HepG2 (cell line): ENCODE results near the gene CRIP1. TPM values are rescaled to one million over a fixed set of nuclear protein-coding genes. Genes with fewer than 3 reads are reported as not detected.

Source experiments
- BRCA1 ChIP-seq: sonication (generic); formaldehyde crosslinking; IDR thresholded peaks from 2 replicates; pipeline ENCODE4 v1.4.0; 2020; ENCODE audit warnings: missing genetic modification reagents
- CBFB ChIP-seq: sonication (generic); formaldehyde crosslinking; IDR thresholded peaks from 2 replicates; pipeline ENCODE4 v1.4.0; 2020; ENCODE audit warnings: missing genetic modification reagents
- CREB3 ChIP-seq: sonication (generic); formaldehyde crosslinking; IDR thresholded peaks from 2 replicates; pipeline ENCODE4 v1.5.0; 2020; ENCODE audit warnings: missing genetic modification reagents
- ETV5 ChIP-seq: IDR thresholded peaks from 2 replicates; pipeline ENCODE4 v1.6.1; 2018; ENCODE audit warnings: missing biosample characterization, missing genetic modification reagents, inconsistent platforms, borderline replicate concordance
- FOXA3 ChIP-seq: IDR thresholded peaks from 2 replicates; pipeline ENCODE4 v1.6.1; 2016; ENCODE audit warnings: missing genetic modification reagents, missing compliant biosample characterization
- FOXP1 ChIP-seq, 2 experiments: fragments of 450-650 bp in 1 of 2; IDR thresholded peaks; 2 replicates each; pipeline ENCODE4 v1.6.1; 2017 to 2018; ENCODE audit warnings: antibody characterized with exemption in 1 of 2
- GABPB1 ChIP-seq: IDR thresholded peaks from 2 replicates; pipeline ENCODE4 v1.6.1; 2016; ENCODE audit warnings: mild to moderate bottlenecking, missing genetic modification reagents, moderate library complexity, missing compliant biosample characterization
- GTF3A ChIP-seq: sonication (generic); formaldehyde crosslinking; conservative IDR thresholded peaks from 2 replicates; pipeline ENCODE4 v1.4.0; 2020; ENCODE audit warnings: mild to moderate bottlenecking, missing genetic modification reagents
- HNF4A ChIP-seq: sonication (generic); formaldehyde crosslinking; IDR thresholded peaks from 2 replicates; pipeline ENCODE4 v1.4.0; 2020; ENCODE audit warnings: missing genetic modification reagents
- HNRNPK ChIP-seq: fragments of 200-400 bp; formaldehyde crosslinking; IDR thresholded peaks from 2 replicates; pipeline ENCODE4 v1.6.1; 2018; ENCODE audit warnings: low read length, low read depth, moderate library complexity, mild to moderate bottlenecking; ENCODE audit not compliant: poor library complexity, severe bottlenecking
- MAF1 ChIP-seq: sonication (generic); formaldehyde crosslinking; IDR thresholded peaks from 2 replicates; pipeline ENCODE4 v1.5.0; 2020; ENCODE audit warnings: missing genetic modification reagents, borderline replicate concordance
- MIER2 ChIP-seq: IDR thresholded peaks from 2 replicates; pipeline ENCODE4 v1.6.1; 2016; ENCODE audit warnings: missing biosample characterization, missing genetic modification reagents
- RXRA ChIP-seq: sonication (generic); formaldehyde crosslinking; IDR thresholded peaks from 2 replicates; pipeline ENCODE4 v1.5.1; 2020; ENCODE audit warnings: missing genetic modification reagents
- SCMH1 ChIP-seq: sonication (generic); formaldehyde crosslinking; IDR thresholded peaks from 2 replicates; pipeline ENCODE4 v1.9.0; 2021; ENCODE audit warnings: missing genetic modification reagents, mild to moderate bottlenecking, borderline replicate concordance
- SNAPC5 ChIP-seq: sonication (generic); formaldehyde crosslinking; IDR thresholded peaks from 2 replicates; pipeline ENCODE4 v1.8.1; 2023; ENCODE audit warnings: mild to moderate bottlenecking, missing genetic modification reagents, borderline replicate concordance
- TEAD2 ChIP-seq: sonication (generic); formaldehyde crosslinking; IDR thresholded peaks from 2 replicates; pipeline ENCODE4 v1.9.0; 2021; ENCODE audit warnings: missing genetic modification reagents
- TFDP2 ChIP-seq: sonication (generic); formaldehyde crosslinking; IDR thresholded peaks from 2 replicates; pipeline ENCODE4 v1.4.0; 2020; ENCODE audit warnings: missing genetic modification reagents
- ZFP91 ChIP-seq: sonication (generic); formaldehyde crosslinking; IDR thresholded peaks from 2 replicates; pipeline ENCODE4 v1.9.0; 2022; ENCODE audit warnings: missing genetic modification reagents, mild to moderate bottlenecking, borderline replicate concordance
- ZNF253 ChIP-seq: sonication (generic); formaldehyde crosslinking; IDR thresholded peaks from 2 replicates; pipeline ENCODE4 v1.8.0; 2022; ENCODE audit warnings: mild to moderate bottlenecking, missing genetic modification reagents, borderline replicate concordance
- ZNF549 ChIP-seq: sonication (generic); formaldehyde crosslinking; IDR thresholded peaks from 2 replicates; pipeline ENCODE4 v1.5.0; 2020; ENCODE audit warnings: missing genetic modification reagents
- ZNF615 ChIP-seq: sonication (generic); formaldehyde crosslinking; IDR thresholded peaks from 2 replicates; pipeline ENCODE4 v1.5.0; 2020; ENCODE audit warnings: mild to moderate bottlenecking, missing genetic modification reagents, borderline replicate concordance
- ZNF720 ChIP-seq: sonication (generic); formaldehyde crosslinking; IDR thresholded peaks from 2 replicates; pipeline ENCODE4 v1.4.0; 2020; ENCODE audit warnings: missing genetic modification reagents
- ZNF776 ChIP-seq: sonication (generic); formaldehyde crosslinking; IDR thresholded peaks from 2 replicates; pipeline ENCODE4 v1.4.0; 2020; ENCODE audit warnings: mild to moderate bottlenecking, missing genetic modification reagents
- ZNF777 ChIP-seq: sonication (generic); formaldehyde crosslinking; IDR thresholded peaks from 2 replicates; pipeline ENCODE4 v1.4.0; 2020; ENCODE audit warnings: missing genetic modification reagents
- ZNF800 ChIP-seq: sonication (generic); formaldehyde crosslinking; IDR thresholded peaks from 2 replicates; pipeline ENCODE4 v1.4.0; 2020; ENCODE audit warnings: missing genetic modification reagents
- ZZZ3 ChIP-seq: sonication (generic); formaldehyde crosslinking; IDR thresholded peaks from 2 replicates; pipeline ENCODE4 v1.4.0; 2020; ENCODE audit warnings: missing genetic modification reagents, mild to moderate bottlenecking, borderline replicate concordance
- polyA plus RNA-seq, 8 experiments: library from polyadenylated mRNA; depleted of rRNA in 3 of 8; stranded (reverse) in 7 of 8; unstranded in 1 of 8; fragments of >200 nt; fragmentation: Illumina TruSeq in 4 of 8; extraction: Trizol in 4 of 8; gene quantifications; 2 replicates each; pipeline versions ENCODE4 v1.2.1 to v1.2.3, GENCODE V29; 2011 to 2016; ENCODE audit warnings: low read depth in 4 of 8, missing spikeins in 1 of 8, mixed read lengths in 1 of 8; ENCODE audit not compliant: insufficient read depth in 1 of 8
- total RNA-seq, 5 experiments: library from RNA; depleted of rRNA; stranded (reverse); fragments of >200 nt; fragmentation: Illumina TruSeq; extraction: Trizol; gene quantifications; 2 replicates each; pipeline ENCODE4 v1.2.3, GENCODE V29; 2016; ENCODE audit warnings: low read depth in 1 of 5

CRIP1 gene
- total and polyA plus RNA-seq, 2 of the 13 experiments (the other 11 are each of a cell fraction or from before 2014, with no cell fraction given), result 53.9 to 59.5 TPM

GRCh38 chr14:105527826-105528585 is 41.3 kb downstream of the CRIP1 start (continued):
- TF ChIP-seq ZNF549 (no peak), SCMH1 (CRISPR knock-in tag) (no peak), TFDP2 (peak; percentile 92), ZZZ3 (CRISPR knock-in tag) (no peak), FOXP1 (IDR thresholded peaks at IDR 0.05) (no peak), FOXP1 (CRISPR knock-in tag; IDR thresholded peaks at IDR 0.05) (no peak), GABPB1 (CRISPR knock-in tag) (peak; percentile 80), MIER2 (CRISPR knock-in tag) (no peak), ZNF776 (peak; percentile 49; the same call in 1 of the 2 replicates), CBFB (CRISPR knock-in tag) (peak; percentile 60; the same call in 1 of the 2 replicates), ZNF615 (CRISPR knock-in tag) (no peak), ZNF720 (no peak), ZNF777 (CRISPR knock-in tag) (peak; percentile 90), RXRA (CRISPR knock-in tag) (no peak), ZFP91 (no peak), CREB3 (no peak), SNAPC5 (CRISPR knock-in tag) (no peak), ETV5 (CRISPR knock-in tag) (peak; percentile 69), HNRNPK (no peak), GTF3A (CRISPR knock-in tag) (no peak), FOXA3 (CRISPR knock-in tag) (no peak; the same call in 1 of the 2 replicates), ZNF800 (peak; percentile 79), ZNF253 (CRISPR knock-in tag) (no peak), TEAD2 (CRISPR knock-in tag) (no peak), HNF4A (CRISPR knock-in tag) (peak; percentile 38; the same call in 1 of the 2 replicates), BRCA1 (CRISPR knock-in tag) (no peak), MAF1 (CRISPR knock-in tag) (no peak; the same call in 1 of the 2 replicates)
